ENCODE data around the gene CACNB3.

- TF ChIP-seq, protein P1, sequence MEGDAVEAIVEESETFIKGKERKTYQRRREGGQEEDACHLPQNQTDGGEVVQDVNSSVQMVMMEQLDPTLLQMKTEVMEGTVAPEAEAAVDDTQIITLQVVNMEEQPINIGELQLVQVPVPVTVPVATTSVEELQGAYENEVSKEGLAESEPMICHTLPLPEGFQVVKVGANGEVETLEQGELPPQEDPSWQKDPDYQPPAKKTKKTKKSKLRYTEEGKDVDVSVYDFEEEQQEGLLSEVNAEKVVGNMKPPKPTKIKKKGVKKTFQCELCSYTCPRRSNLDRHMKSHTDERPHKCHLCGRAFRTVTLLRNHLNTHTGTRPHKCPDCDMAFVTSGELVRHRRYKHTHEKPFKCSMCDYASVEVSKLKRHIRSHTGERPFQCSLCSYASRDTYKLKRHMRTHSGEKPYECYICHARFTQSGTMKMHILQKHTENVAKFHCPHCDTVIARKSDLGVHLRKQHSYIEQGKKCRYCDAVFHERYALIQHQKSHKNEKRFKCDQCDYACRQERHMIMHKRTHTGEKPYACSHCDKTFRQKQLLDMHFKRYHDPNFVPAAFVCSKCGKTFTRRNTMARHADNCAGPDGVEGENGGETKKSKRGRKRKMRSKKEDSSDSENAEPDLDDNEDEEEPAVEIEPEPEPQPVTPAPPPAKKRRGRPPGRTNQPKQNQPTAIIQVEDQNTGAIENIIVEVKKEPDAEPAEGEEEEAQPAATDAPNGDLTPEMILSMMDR (IDR thresholded peaks at IDR 0.05; ENCODE audit: low read depth, low read length, missing input control) = no peak
- TF ChIP-seq, protein P2, sequence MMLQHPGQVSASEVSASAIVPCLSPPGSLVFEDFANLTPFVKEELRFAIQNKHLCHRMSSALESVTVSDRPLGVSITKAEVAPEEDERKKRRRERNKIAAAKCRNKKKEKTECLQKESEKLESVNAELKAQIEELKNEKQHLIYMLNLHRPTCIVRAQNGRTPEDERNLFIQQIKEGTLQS (IDR thresholded peaks at IDR 0.05) = no peak
- TF ChIP-seq RAD21 (IDR thresholded peaks at IDR 0.05) = no peak
Measured at GRCh38 chr12:48824112-48824511, 5.8 kb downstream of the CACNB3 start.

All from liver (tissue), 3 donors.